GM13977 (cell line): Measurements from ENCODE around the gene SYMPK.

ENCODE experiments used
- DNase-seq: peaks from one replicate; pipeline ENCODE4 v3.0.0; 2012; ENCODE audit warnings: low spot score
- in situ Hi-C: fragments of 300-500 bp; cut with MboI; formaldehyde crosslinking; loops from one replicate; pipeline ENCODE4 v1.12.0; 2022; ENCODE audit warnings: low sequenced_read_pairs, low pct_unique_long_range_greater_than_20kb, mixed read lengths, inconsistent platforms; ENCODE audit not compliant: unreplicated experiment
- TF ChIP-seq, protein P1 (sequence below): IDR thresholded peaks from 2 replicates; pipeline ENCODE4 v1.5.1; 2012; ENCODE audit warnings: mild to moderate bottlenecking, control low read depth; ENCODE audit not compliant: insufficient read depth; ENCODE audit errors: extremely low read depth, missing control alignments

Gene SYMPK

DNA sequence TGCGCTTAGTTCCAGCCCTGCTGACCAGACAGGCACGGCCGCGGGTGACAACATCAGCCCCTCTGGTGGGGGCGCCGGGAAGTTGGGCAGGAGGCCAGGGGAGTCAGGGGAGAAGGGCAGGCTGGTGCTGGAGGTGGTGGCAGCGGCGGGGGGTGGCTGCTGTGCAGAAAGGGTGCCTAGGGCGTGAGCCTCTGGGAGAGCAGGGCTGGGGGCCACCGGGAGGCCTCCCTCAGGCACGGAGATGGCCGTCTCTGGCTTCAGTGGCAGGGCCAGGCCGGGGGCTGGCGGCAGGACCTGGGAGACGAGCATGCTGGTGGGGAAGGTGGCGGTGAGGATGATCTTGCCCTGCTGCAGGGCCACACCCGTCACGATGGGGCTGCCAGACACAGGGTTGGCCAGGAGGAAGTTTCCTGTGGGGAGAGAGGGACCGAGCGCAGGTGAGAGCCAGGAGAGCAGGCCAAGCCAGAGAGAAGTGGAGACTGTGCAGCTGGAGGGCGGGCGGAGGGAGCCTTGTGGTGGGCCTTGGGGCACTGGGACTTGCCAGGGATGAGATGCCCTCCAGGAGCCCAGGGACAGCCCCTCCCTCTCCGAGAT lies 97.1 kb downstream of the SYMPK start:
- in situ Hi-C loops = no loop called here
- DNase-seq = no peak
- TF ChIP-seq, protein P1, sequence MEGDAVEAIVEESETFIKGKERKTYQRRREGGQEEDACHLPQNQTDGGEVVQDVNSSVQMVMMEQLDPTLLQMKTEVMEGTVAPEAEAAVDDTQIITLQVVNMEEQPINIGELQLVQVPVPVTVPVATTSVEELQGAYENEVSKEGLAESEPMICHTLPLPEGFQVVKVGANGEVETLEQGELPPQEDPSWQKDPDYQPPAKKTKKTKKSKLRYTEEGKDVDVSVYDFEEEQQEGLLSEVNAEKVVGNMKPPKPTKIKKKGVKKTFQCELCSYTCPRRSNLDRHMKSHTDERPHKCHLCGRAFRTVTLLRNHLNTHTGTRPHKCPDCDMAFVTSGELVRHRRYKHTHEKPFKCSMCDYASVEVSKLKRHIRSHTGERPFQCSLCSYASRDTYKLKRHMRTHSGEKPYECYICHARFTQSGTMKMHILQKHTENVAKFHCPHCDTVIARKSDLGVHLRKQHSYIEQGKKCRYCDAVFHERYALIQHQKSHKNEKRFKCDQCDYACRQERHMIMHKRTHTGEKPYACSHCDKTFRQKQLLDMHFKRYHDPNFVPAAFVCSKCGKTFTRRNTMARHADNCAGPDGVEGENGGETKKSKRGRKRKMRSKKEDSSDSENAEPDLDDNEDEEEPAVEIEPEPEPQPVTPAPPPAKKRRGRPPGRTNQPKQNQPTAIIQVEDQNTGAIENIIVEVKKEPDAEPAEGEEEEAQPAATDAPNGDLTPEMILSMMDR = no peak
